ENCODE results near the gene CX3CL1.

GRCh38 chr16:57395026-57395425 is 22.7 kb downstream of the CX3CL1 start:
- TF ChIP-seq CTCF (IDR thresholded peaks at IDR 0.05; ENCODE audit: borderline replicate concordance, extremely low read depth, low read length, poor library complexity, severe bottlenecking), result no peak
- no peak for TF ChIP-seq EZH2 (IDR thresholded peaks at IDR 0.05; ENCODE audit: borderline replicate concordance, low read depth, low read length, severe bottlenecking)

Measured in DND-41 (cell line).